GM21825 (cell line): ENCODE results near the gene PMF1.
"Not testable (repeated sequence)": the region's sequence is repeated elsewhere in the genome, so short reads cannot be mapped to it uniquely, and the experiment has no call there.

Experiments
- ATAC-seq: cut with Tn5 transposase; IDR thresholded peaks from one replicate; pipeline ENCODE4 v1.9.1; 2021; ENCODE audit warnings: mild to moderate bottlenecking, moderate library complexity; ENCODE audit not compliant: unreplicated experiment

PMF1 gene, protein sequence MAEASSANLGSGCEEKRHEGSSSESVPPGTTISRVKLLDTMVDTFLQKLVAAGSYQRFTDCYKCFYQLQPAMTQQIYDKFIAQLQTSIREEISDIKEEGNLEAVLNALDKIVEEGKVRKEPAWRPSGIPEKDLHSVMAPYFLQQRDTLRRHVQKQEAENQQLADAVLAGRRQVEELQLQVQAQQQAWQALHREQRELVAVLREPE

GRCh38 chr1:156212833-156213643, at the start of gene PMF1:
Gene PMF1 (plus strand): TSS chr1:156213007. CDS start chr1:156213016, 9 bp downstream.
- peak; percentile 80 for ATAC-seq

- no peak for ATAC-seq
Observed at GRCh38 chr1:156163712-156164111, 49.1 kb upstream of the PMF1 start.

DNA sequence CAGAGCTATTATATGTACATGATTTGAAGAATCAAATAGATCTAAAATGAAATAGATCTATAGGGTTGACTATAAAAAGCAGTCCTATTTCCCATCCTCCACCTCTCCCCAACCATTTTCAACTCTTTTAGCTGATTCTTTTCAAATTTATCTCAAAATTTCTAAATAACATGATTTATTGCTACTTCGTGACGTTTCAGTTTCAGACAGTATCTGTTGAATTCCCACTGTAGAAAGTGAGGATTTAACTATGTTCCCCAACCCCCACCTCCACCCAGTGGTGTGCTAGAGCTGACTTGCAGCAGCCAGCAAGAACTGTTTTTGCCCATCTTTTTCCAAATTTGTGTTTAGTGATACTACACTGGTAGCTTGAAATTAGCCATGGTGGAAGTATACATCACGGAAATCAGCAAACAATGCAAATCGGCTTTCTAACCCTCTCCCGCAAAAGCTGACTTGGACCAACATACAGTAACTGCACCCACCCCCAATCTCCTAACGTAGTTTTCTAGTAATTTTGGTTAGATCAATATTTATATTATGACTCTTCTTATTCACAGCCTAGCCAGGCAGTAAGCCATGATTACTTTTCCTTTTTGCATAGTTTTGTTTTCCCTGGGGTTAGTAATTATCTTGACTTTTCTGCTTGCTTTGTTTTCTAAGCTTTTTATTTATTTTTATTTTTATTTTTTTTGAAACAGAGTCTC, 48.5 kb upstream of the PMF1 start:
- no peak for ATAC-seq

DNA sequence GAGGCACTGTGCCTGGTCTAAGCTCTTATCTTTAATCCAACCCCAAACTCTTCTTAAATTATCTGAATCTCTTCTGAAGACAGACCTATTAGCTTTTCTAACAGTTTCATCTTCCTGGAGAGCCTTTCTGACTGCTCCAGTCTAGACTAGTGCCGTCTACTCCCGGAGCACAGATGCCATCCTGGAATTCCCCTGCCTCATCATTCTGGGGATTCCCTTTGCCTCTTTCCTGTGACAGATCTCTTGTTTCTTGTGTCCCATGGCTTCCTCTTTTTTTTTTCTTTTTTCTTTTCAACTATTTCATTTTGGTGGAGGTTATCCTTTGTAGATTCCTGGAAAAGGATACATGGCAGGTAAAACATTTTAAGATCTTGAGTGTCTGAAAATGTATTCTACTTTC, 47.7 kb upstream of the PMF1 start:
- ATAC-seq, result no peak

DNA sequence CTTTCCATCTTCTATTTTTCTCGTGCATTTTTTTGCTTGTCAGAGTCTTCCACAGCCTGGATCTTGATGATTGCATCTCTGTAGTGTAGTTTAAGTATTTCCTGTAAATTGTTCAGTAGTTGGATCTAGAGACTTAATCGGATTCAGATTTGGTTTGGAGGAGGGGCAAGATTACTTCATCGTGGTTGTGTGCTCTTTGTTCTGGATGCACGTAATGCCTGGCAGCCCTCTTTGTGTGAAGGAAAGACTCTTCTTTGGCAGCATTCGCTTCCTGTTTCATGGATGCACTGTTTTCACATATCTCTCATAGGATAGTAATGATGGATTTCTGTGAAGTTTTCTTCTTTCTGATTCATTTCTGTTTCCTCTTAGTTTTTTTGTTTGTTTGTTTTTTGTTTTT, 45.3 kb upstream of the PMF1 start:
- no peak for ATAC-seq

GRCh38 chr1:156172696-156173470, 39.9 kb upstream of the PMF1 start:
- no peak for ATAC-seq

GRCh38 chr1:156176610-156177210, 36.1 kb upstream of the PMF1 start:
- no peak for ATAC-seq

DNA sequence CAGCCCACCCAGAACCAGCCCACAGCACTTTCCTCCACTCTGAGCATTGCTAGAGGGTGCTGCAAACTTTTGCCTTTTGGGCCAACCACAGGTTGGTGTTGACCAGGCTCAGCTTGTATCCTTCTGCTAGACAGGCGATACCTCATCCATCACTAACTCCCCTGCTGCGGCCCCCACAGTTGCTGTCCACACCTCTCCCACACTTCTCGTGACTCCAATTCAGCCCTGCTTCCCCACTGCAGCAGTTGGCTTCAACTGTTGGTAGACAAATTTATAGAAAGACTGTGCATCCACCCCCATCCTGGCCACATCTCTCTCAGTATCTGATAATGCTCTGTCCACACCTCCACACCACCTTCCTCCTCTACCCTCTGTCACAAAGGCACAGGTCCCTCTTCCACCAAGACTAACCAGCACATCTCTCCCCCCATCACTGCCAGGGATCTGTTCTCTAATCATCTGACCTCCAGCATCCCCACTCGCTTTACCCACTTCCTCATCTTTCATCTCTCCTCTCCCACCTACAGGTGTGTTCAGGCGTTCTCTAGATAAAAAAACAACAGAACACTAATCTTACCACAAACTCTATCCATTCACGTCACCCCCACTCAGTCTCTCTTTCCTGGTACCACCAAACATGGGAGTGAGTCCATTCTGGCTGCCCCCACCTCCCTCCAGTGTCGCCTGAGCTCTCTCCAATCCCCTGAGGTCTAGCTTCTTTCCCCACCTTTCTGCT, 34.7 kb upstream of the PMF1 start:
- ATAC-seq, result no peak

DNA sequence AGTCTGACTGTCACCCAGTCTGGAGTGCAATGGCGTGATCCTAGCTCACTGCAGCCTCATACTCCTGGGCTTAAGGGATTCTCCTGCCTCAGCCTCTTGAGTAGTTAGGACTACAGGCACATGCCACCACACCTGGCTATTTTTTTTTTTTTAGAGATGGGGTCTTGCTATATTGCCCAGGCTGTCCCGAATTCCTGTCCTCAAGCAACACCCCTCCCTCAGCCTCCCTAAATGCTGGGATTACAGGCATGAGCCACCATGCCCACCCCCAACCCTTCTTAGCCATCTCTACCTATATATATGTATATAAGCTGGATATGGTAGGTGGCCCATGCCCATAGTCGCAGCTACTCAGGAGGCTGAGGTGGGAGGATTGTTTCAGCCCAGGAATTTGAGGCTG, 32.3 kb upstream of the PMF1 start:
- no peak for ATAC-seq

DNA sequence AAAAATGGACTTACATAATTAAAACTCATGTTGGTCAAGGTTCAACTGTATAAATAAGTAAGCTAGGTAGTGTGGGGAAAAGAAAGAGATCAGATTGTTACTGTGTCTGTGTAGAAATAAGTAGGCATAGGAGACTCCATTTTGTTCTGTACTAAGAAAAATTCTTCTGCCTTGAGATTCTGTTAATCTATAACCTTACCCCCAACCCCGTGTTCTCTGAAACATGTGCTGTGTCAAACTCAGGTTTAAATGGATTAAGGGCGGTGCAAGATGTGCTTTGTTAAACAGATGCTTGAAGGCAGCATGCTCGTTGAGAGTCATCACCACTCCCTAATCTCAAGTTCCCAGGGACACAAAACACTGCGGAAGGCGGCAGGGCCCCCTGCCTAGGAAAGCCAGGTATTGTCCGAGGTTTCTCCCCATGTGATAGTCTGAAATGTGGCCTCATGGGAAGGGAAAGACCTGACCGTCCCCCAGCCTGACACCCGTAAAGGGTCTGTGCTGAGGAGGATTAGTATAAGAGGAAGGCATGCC, 31.3 kb upstream of the PMF1 start:
- ATAC-seq, result not testable (repeated sequence)

DNA sequence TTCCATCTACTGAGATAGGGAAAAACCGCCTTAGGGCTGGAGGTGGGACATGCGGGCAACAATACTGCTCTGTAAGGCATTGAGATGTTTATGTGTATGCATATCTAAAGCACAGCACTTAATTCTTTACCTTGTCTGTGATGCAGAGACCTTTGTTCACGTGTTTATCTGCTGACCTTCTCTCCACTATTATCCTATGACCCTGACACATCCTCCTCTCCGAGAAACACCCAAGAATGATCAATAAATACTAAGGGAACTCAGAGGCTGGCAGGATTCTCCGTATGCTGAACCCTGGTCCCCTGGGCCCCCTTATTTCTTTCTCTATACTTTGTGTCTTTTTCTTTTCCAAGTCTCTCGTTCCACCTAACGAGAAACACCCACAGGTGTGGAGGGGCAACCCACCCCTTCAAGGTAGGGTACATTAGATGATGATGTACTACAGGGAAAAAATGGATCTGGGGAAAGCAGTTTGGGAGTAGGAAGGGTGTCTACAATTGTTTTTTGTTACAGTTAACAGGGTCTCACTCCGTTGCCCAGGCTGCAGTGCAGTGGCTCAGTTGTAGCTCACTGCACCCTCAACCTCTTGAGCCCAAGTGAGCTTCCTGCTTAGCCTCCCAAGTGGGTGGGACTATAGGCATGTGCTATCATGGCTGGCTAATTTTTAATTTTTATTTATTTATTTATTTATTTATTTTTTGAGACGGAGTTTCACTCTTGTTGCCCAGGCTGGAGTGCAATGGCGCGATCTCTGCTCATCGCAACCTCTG, 30.6 kb upstream of the PMF1 start:
- not testable (repeated sequence) for ATAC-seq

- not testable (repeated sequence) for ATAC-seq
Observed at GRCh38 chr1:156186347-156187177, 26.2 kb upstream of the PMF1 start.

- not testable (repeated sequence) for ATAC-seq
Observed at GRCh38 chr1:156190265-156190664, 22.5 kb upstream of the PMF1 start.

DNA sequence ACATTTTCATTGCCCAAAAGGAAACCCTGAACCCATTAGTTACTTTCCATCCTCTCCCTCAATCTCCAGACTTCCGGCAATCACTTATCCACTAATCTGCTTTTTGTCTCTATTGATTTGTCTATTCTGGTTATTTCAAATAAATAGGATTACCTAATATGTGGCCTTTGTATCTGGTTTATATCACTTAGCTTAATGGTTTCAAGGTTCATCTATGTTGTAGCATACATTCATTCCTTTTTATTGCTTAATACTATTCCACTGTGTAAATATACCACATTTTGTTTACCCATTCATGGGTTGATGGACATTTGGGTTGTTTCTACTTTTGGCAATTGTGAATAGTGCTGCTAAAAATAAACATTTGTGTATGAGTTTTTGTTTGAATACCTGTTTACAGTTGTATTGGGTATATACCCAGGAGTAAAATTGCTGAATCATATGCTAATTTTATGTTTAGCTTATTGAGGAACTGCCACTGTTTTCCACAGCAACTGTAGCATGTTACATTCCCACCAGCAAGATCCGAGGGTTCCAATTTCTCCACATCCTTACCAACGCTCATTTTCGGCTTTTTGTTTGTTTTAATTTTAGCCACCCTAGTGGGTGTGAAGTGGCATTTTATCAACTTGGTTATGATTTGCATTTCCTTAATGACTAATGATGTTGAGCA, 21.4 kb upstream of the PMF1 start:
- ATAC-seq, result no peak

DNA sequence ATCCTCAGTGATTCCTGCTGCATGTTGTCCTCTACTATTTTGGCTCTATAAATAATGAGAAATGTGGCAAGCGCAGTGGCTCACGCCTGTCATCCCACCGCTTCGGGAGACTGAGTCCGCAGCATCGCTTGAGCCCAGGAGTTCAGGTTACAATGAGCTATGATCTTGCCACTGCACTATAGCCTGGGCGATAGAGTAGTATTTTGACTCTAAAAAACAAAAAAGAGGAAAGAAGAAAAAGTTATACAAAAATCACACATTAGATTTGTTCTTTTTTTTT, 19.7 kb upstream of the PMF1 start:
- ATAC-seq, result no peak

DNA sequence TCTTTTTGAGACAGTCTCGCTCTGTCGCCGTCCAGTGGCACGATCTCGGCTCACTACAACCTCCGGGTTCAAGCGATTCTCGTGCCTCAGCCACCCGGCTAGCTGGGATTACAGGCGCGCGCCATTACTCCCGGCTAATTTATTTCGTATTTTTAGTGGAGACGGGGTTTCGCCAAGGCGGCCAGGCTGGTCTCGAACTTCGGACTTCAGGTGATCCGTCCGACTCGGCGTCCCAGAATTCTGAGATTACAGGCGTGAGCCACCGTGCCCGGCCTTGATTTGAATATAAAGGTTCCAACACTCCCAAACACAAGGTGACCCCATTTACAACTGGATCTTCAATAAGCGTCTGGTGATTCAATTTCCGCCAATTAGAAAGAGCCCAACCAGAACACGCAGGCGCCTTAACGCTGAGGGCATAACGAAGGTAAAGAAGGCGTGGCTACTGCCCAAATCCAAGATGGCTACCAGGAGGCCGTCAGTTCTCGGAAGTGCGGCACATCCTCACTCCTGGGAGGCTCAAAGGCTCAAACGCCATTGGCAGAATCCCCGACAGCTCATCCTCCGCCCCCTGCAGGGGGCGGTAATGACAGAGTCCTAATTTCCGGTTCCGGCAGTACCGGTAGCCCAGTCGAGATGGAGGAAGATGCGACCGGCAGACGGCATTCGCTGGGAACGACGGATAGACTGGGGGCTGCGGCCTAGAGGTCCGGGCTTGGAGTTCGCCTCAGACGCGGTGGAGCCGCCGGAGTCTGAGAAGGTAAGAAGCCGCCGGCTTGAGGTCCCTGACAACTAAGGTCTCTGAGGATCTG, 19.1 kb upstream of the PMF1 start, which contains the start of gene SLC25A44:
TSS of gene SLC25A44 (plus strand) at position 617 of the 812 bp plus-strand sequence. CDS start 5,744 bp downstream, outside the sequence.
- ATAC-seq, result peak; percentile 92

DNA sequence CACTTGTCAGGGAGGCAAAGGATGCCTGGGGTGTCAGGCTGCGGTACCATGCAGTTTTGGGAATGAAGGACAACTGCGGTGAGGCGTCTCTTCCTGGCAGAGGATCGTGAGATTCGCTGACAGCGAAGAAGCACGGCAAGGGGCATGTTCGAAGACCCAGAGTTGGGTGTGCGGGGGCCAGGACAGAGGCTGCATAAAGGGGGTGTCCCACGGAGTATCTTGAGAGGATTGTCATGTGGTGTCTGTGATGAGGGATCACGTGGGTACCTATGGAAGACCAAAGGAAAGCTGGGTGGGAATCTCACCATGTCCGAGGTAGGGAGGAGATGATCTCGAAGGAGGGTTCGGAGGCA, 18.5 kb upstream of the PMF1 start:
- ATAC-seq, result peak; percentile 2
